Fibroblast of peridontal ligament (primary cell): ENCODE results near the gene RFTN2.
A peak's percentile ranks its signal among the peaks of the same experiment; 100 is the strongest.
"Not testable (repeated sequence)": the region's sequence is repeated elsewhere in the genome, so short reads cannot be mapped to it uniquely, and the experiment has no call there.

Source experiments
- DNase-seq: peaks from one replicate; pipeline ENCODE4 v3.0.0-alpha.2; 2010; ENCODE audit errors: extremely low read depth

The RFTN2 gene

DNA sequence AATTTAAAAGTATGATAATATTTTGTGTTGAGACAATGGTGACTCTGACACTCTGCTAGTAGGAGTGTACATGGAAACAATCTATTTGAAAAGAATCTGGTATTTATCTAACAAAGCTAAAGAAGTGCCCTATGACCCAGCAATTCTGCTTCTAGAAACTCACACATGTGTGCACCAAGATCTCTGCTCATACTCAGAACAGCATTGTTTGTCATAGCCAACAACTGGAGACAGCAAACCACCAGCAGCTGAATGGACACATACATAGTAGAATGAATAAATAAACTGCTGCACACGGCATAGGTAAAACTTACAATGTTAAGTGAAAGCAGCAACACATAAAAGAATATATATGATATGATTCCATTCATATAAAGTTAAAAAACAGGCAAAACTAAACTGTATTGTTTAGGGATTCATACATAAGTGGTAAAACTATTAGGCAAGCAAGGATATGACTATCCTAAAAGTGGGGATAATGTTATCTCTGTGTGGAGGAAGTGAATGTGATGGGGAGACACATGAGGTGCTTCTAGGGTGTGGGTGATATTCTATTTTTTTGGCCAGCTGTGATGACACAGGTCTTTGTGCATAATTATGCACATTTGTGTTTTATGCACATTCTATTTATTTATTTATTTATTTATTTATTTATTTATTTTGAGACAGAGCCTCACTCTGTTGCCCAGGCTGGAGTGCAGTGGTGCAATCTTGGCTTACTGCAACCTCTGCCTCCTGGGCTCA, 71.1 kb downstream of the RFTN2 start:
- DNase-seq, result no peak

GRCh38 chr2:197601726-197602125, 73.7 kb downstream of the RFTN2 start:
- no peak for DNase-seq

DNA sequence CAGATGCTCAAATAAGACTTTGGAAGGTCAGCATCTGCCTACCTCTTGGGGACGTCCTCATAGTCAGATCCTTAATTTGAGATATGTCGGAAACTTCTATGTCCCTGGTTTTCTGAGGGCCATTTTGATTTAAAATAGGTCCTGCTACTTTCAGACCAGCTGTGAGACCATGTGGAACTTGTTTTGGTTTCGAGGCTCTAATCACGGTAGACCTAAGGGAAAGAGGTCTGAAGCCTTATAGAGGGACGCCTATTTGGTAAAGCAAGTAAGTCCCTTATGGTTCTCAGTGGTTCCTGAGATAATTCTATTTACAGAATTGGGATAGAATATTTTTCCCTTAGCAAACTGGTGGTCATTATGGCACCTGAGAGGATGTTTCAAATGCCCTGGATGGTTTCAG, 75.1 kb downstream of the RFTN2 start:
- no peak for DNase-seq

GRCh38 chr2:197599285-197599965, 76.0 kb downstream of the RFTN2 start:
- DNase-seq, result peak; percentile 66

DNA sequence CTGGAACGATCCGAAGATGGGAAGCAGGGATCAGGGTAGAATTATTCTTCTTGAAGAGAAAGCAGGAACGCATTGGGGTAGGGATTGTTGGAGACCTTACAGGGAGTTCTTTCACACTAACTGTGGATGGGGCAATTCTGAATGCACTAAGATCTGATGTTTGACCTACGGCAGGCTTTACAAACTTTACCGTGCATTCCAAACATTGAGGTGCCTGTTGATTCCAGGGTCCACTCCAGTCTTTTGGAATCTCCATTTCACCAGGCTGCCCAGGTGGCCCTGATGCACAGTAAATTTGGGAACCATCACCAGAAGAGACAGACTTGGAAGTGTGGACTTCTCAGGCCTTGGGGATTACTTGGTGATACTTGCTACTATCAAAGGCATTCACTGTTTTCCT, 76.9 kb downstream of the RFTN2 start:
- no peak for DNase-seq

DNA sequence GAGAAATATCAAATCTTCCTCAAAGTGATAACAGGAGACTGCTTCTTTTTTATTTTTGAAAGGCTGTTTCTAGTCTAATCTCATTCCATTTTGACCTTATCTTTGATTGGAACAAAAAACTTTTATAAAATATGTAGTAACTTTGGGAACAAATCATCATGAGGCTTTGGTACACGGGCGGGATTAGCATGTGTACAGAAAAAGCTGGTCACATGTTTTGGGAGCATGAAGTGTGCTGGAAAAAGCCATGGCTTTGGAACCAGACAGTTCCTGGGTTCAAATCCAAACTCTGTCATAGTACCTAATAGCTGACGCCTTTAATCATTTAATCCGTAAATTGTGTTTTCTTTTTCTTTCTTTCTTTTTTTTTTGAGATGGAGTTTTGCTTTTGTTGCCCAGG, 78.2 kb downstream of the RFTN2 start:
- no peak for DNase-seq

DNA sequence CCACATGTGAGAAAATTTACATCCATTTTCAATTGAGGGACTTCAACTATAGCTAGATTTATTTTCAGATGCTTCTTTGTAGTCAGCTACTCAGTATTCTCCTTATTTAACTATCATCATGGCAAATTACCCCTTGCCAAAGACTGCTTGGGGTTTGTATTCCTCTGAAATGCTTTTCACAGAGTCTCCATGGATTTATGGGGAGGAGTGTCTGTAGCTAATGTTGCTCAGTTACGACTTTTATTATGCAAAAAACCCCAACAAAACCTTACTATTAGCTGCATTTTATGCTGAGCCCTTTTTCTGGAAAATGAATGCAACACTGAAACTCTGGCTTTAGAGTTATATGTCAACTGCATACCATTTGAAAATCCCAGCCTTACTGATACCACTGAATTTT, 78.6 kb downstream of the RFTN2 start:
- DNase-seq, result no peak

DNA sequence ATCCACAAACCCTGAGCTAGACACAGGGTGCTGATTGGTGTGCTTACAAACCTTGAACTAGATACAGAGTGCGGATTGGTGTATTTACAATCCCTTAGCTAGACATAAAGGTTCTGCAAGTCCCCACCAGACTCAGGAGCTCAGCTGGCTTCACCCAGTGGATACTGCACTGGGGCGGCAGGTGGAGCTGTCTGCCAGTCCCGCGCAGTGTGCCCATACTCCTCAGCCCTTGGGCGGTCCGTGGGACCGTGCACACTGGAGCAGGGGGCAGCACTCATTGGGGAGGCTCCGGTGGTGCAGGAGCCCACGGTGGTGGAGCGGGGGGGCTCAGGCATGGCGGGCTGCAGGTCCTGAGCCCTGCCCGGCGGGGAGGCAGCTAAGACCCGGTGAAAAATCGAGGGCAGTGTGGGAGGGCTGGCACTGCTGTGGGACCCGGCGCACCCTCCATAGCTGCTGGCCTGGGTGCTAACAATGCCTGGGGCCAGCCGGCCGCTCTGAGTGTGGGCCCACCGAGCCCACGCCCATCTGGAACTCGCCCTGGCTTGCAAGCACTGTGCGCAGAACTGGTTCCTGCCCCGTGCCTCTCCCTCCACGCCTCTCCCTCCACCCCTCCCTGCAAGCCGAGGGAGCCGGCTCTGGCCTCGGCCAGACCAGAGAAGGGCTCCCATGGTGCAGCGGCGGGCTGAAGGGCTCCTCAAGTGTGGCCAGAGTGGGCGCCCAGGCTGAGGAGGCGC, 83.9 kb downstream of the RFTN2 start:
- no peak for DNase-seq

GRCh38 chr2:197587255-197587654, 88.1 kb downstream of the RFTN2 start:
- DNase-seq, result not testable (repeated sequence)

DNA sequence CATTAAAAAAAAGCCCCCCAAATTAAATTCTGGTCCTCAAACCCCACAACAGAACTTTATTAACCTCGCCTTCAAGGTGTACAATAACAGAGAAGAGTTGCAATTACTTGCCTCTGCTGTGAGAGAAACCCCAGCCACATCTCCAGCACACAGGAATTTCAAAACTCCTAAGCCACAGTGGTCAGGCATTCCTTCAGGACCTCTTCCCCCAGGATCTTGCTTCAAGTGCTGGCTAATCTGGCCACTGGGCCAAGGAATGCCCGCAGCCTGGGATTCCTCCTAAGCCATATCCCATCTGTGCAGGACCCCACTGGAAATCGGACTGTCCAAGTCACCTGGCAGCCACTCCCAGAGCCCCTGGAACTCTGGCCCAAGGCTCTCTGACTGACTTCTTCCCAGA, 95.2 kb downstream of the RFTN2 start:
- DNase-seq, result not testable (repeated sequence)

DNA sequence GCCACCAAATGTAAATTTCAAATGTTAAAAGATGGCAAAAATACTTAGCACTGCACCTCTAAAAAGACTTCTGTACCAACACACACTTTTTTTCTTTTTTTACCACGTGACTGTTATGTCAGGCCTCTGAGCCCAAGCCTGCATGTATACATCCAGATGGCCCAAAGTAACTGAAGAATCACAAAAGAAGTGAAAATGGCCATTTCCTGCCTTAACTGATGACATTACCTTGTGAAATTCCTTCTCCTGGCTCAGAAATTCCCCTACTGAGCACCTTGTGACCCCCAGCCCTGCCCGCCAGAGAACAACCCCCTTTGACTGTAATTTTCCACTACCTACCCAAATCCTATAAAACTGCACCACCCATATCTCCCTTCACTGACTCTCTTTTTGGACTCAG, 97.1 kb downstream of the RFTN2 start:
- not testable (repeated sequence) for DNase-seq

DNA sequence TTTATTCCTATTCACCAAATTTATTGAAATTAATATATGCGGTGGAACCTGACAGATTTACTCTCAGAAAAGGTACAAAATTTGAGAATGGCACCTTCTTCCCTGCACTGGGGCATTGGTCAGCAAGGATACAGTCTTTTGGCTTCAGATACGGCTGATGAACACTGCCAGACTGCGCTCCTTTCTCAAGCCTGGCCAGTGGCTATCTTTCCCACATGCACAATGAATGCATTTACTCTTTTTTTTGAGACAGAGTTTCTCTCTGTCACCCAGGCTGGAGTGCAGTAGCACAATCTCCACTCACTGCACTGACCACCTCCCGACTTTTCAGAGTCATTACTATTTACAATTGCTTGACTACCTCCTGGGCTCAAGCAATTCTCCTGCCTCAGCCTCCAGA, 97.9 kb downstream of the RFTN2 start:
- no peak for DNase-seq

DNA sequence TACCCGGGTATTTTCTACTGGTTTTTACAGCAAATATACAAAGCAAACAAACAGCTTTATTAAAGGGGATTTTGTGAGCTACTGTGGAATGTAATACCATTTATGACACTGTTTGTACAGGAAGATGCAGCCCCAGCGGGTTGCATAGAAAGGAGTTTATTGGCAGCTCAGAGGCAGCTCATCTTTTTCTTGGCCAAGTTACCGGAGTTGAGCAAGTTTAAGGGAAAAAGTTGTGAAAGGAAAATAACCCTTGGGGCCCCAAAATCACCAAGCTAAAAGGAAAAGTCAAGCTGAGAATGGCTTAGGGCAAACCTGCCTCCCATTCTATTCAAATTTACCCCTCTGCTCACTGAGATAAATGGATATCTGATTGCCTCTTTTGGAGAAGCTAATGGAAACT, 98.8 kb downstream of the RFTN2 start:
- peak; percentile 77 for DNase-seq

DNA sequence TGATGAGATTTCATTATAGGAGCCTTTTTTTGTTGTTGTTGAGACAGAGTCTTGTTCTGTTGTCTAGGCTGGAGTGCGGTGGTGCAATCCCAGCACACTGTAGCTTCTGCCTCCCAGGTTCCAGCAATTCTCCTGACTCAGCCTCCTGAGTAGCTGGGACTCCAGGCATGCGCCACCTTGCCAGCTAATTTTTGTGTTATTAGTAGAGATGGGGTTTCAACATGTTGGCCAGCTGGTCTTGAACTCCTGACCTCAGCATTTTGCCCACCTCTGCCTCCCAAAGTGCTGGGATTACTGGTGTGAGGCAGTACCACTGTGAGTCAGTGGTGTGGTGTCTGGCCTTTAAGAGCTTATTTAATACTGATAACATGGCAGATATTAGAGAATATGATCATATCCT, 99.4 kb downstream of the RFTN2 start:
- DNase-seq, result no peak

- DNase-seq, result no peak
Observed at GRCh38 chr2:197573608-197574007, 101.8 kb downstream of the RFTN2 start.

GRCh38 chr2:197571627-197572271, 103.6 kb downstream of the RFTN2 start:
- peak; percentile 86 for DNase-seq

- DNase-seq, result peak; percentile 5
Observed at GRCh38 chr2:197560146-197560665, 115.2 kb downstream of the RFTN2 start.

GRCh38 chr2:197559681-197560080, 115.7 kb downstream of the RFTN2 start:
- DNase-seq, result peak; percentile 9

DNA sequence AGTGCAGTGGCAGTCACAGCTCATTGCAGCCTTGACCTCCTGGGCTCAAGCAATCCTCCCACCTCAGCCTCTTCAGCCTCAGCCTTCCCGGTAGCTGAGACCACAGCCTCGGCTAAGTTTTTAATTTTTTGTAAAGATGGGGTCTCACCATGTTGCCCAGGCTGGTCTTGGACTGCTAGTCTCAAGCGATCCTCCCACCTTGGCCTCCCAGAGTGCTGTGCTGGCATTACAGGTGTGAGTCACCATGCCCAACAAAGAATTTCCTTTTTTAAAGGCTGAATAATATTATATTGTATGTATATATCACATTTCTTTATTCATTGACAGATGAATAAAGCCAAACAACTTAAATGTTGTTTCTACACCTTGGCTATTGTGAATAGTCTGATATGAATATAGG, 117.0 kb downstream of the RFTN2 start:
- no peak for DNase-seq

DNA sequence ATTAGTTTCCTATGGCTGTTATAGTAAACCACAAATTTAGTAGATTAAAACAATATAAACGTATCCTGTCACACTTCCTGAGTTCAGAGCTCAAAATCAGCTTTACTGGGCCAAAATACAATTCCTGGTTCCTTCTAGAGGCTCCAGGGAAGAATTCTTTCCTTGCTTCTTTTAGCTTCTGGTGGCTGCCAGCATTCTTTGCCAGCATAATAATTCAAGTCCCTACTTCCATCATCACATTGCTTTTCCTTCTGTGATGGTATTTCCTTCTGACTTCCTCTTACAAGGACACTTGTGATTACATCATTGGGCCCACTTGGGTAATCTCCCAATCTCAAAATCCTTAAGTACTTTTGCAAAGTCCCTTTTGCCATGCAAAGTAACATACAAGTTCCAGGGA, 118.9 kb downstream of the RFTN2 start:
- DNase-seq, result peak; percentile 30

DNA sequence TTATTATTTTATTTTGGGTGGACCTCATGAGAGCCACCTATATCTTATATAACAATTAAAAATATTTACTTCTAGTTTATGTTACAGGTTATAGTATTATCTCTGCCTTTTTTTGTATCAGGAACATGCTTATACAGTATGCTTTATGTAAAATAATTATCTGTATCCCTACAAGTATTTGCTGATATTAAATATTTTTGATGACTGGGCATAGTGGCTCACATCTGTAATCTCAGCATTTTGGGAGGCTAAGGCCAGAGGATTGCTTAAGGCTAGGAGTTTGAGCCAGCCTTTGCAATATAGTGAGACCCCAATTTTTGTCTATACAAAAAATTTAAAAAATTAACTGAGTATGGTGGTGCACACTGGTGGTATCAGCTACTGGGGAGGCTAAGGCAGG, 119.9 kb downstream of the RFTN2 start:
- no peak for DNase-seq

- DNase-seq, result not testable (repeated sequence)
Observed at GRCh38 chr2:197551260-197551659, 124.1 kb downstream of the RFTN2 start.
